DND-41 (cell line): Measurements from ENCODE around the gene CMSS1.
"Not testable (repeated sequence)": the region's sequence is repeated elsewhere in the genome, so short reads cannot be mapped to it uniquely, and the experiment has no call there.

Experiments
- CTCF ChIP-seq: IDR thresholded peaks from 2 replicates; pipeline ENCODE4 v1.5.1; 2012; ENCODE audit warnings: borderline replicate concordance, low read length, moderate library complexity, mild to moderate bottlenecking; ENCODE audit not compliant: poor library complexity, severe bottlenecking; ENCODE audit errors: extremely low read depth
- EZH2 ChIP-seq: IDR thresholded peaks from 3 replicates; pipeline ENCODE4 v1.6.1; 2012; ENCODE audit warnings: borderline replicate concordance, low read depth, mild to moderate bottlenecking, moderate library complexity, low read length, inconsistent platforms; ENCODE audit not compliant: severe bottlenecking

- not testable (repeated sequence) for TF ChIP-seq CTCF, EZH2
These were observed 233.9 kb downstream of the CMSS1 start for GRCh38 chr3:100051513-100051912.
